ENCODE results near the gene DAZAP1.

GRCh38 chr19:1364070-1364704 is 43.2 kb upstream of the DAZAP1 start:
- TF ChIP-seq NFRKB (IDR thresholded peaks at IDR 0.05): no peak
- TF ChIP-seq FOXK2 (IDR thresholded peaks at IDR 0.05): no peak
- TF ChIP-seq ARNT (IDR thresholded peaks at IDR 0.05): no peak
- no peak for TF ChIP-seq SUZ12 (IDR thresholded peaks at IDR 0.05)
- no peak for TF ChIP-seq FOXM1 (IDR thresholded peaks at IDR 0.05; ENCODE audit: borderline replicate concordance)

Measured in HEK293T (cell line).